ENCODE results near the gene UQCRHL.

UQCRHL gene

DNA sequence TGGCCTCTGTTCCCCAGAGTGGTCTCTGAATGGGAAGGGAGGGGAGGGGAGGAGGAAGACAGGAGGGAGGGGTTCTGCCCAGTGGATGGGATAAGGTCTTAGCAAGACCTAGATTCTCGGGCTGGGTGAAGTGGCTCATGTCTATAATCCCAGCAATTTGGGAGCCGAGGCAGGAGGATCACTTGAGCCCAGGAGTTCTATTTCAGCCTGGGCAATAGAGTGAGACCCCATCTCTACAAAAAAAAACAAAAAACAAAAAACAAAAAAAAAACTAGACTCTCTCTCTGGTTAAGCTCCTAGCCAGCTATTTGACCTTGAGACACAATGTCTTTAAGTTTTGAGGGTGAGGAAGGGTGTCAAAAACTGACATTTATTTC lies 11.4 kb downstream of the UQCRHL start:
- no peaks in the 10 kb centered on the region for H3K9me3 ChIP-seq (ENCODE audit: control insufficient read depth, insufficient read depth, low read depth, low read length)
- CTCF ChIA-PET, result interaction anchor here (0.5 to 1.1 kb wide), 2 partner anchors 18 to 105 kb away, joined by 3 read pairs; no protein-coding TSS in a partner anchor
- H3K4me3 ChIP-seq (ENCODE audit: low read depth, low read length), result no peak overlapping the region
- POLR2A ChIA-PET, result interaction anchor here (0.6 to 4.0 kb wide), 7 partner anchors 36 to 180 kb away, joined by 3 to 38 read pairs (median 5); partner anchors contain the start of genes SPEN and ZBTB17
- TF ChIP-seq KLF1 (tag by site-specific recombination; IDR thresholded peaks at IDR 0.05) (no peak), ZNF121 (tag by site-specific recombination; IDR thresholded peaks at IDR 0.05) (peak; percentile 93), ZNF155 (tag by site-specific recombination; IDR thresholded peaks at IDR 0.05) (no peak), ZNF768 (tag by site-specific recombination; IDR thresholded peaks at IDR 0.05) (no peak), ZNF747 (tag by site-specific recombination; IDR thresholded peaks at IDR 0.05) (no peak), ZNF362 (tag by site-specific recombination; IDR thresholded peaks at IDR 0.05) (no peak), ZBTB44 (tag by site-specific recombination; IDR thresholded peaks at IDR 0.05) (no peak), ZNF558 (tag by site-specific recombination; IDR thresholded peaks at IDR 0.05) (no peak)
- peaks cover 12% of the 10 kb centered on the region for H3K4me1 ChIP-seq (ENCODE audit: control insufficient read depth, insufficient read depth, low read length)
- no peaks in the 10 kb centered on the region for H3K36me3 ChIP-seq (ENCODE audit: control insufficient read depth in 2 of 2, insufficient read depth in 1 of 2, low read length in 2 of 2)
- peak overlapping the region; percentile 5; the same call in 1 of the 2 replicates for H3K27ac ChIP-seq (ENCODE audit: extremely low read depth, low read depth, low read length)

DNA sequence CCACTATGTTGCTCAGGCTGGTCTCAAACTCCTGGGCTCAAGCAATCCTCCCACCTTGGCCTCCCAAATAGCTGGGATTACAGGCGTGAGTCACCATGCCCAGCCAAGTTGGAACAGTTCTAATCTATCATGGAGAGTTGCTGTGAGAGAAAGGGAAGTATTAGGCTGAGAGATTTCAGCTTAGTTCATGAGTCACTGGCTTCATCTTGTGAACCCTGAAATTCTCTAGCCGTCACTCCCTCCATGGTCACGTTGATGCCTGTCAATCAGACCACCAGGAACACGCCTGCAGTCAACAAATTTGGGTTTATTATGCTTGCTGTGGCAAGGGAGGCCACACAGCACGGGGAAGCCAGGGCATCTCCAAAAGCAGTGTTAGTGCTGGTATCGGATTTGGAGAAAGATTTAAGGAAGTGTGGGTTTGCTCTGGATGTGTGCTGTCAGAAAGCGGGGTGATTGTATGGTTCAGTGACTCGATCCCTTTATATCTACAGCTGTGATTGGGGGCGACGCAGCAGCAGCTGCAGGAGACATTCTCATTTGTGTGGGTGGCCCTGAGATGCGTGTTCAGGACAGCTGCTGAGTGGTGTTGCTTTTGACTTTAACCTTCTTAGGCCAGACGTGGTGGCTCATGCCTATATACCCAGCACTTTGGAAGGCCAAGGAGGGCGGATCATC lies 18.7 kb downstream of the UQCRHL start:
- no peak for TF ChIP-seq BCL11B (tag by site-specific recombination; IDR thresholded peaks at IDR 0.05; ENCODE audit: low read depth)
- TF ChIP-seq PRDM1 (tag by site-specific recombination; IDR thresholded peaks at IDR 0.05), result peak; percentile 57; the same call in 1 of the 2 replicates
- ChIA-PET POLR2A (interaction anchor here (0.9 to 1.7 kb wide), 3 partner anchors 10 to 60 kb away, joined by 3 to 5 read pairs (median 3); partner anchors contain the start of gene SPEN), CTCF (interaction anchor here (0.5 to 1.7 kb wide), 6 partner anchors 9 to 206 kb away, joined by 3 to 5 read pairs (median 3); no protein-coding TSS in a partner anchor)
- Histone ChIP-seq H3K4me3 (ENCODE audit: low read depth, low read length) (no peak overlapping the region), H3K27ac (ENCODE audit: extremely low read depth, low read depth, low read length) (no peak overlapping the region), H3K36me3 (ENCODE audit: control insufficient read depth in 2 of 2, insufficient read depth in 1 of 2, low read length in 2 of 2) (peaks cover 0 to 37% of the 10 kb centered on the region in 2 experiments; a peak in 1 of 3 replicates), H3K9me3 (ENCODE audit: control insufficient read depth, insufficient read depth, low read depth, low read length) (no peaks in the 10 kb centered on the region), H3K4me1 (ENCODE audit: control insufficient read depth, insufficient read depth, low read length) (no peaks in the 10 kb centered on the region)

DNA sequence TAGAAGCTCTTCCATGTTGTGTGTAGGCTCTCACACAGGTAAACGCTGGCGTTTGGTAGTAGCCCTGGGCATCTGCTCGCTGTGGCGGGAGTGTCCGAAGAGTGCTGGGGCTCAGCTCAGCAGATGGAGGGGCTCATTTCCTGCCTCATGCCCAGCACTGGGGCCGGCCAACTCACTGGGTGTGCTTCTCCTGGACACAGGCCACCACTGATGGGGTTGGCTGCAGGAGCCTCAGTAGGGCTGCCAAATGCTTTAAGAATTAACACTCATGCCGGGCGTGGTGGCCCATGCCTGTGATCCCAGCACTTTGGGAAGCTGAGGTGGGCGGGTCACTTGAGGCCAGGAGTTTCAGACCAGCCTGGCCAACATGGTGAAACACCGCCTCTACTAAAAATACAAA lies 20.9 kb downstream of the UQCRHL start:
- no peak overlapping the region for H3K4me3 ChIP-seq (ENCODE audit: low read depth, low read length)
- ChIA-PET CTCF (no interaction called here), POLR2A (interaction anchor here (0.6 kb wide), 1 partner anchor 202 kb away, joined by 5 read pairs; no protein-coding TSS in a partner anchor)
- H3K9me3 ChIP-seq (ENCODE audit: control insufficient read depth, insufficient read depth, low read depth, low read length), result no peaks in the 10 kb centered on the region
- no peaks in the 10 kb centered on the region for H3K4me1 ChIP-seq (ENCODE audit: control insufficient read depth, insufficient read depth, low read length)
- H3K36me3 ChIP-seq (ENCODE audit: control insufficient read depth in 2 of 2, insufficient read depth in 1 of 2, low read length in 2 of 2), result peaks cover 0 to 52% of the 10 kb centered on the region in 2 experiments; a peak in 2 of 3 replicates
- H3K27ac ChIP-seq (ENCODE audit: extremely low read depth, low read depth, low read length), result no peak overlapping the region
- no peak for TF ChIP-seq ZNF629 (tag by site-specific recombination; IDR thresholded peaks at IDR 0.05)
- TF ChIP-seq ZNF121 (tag by site-specific recombination; IDR thresholded peaks at IDR 0.05), result no peak
- peak; percentile 27; the same call in 1 of the 2 replicates for TF ChIP-seq KLF1 (tag by site-specific recombination; IDR thresholded peaks at IDR 0.05)

- H3K27ac ChIP-seq (ENCODE audit: extremely low read depth, low read depth, low read length), result no peak overlapping the region
- H3K4me1 ChIP-seq (ENCODE audit: control insufficient read depth, insufficient read depth, low read length), result no peaks in the 10 kb centered on the region
- ChIA-PET POLR2A (no interaction called here), CTCF (interaction anchor here (0.6 kb wide), 1 partner anchor 21 kb away, joined by 4 read pairs; no protein-coding TSS in a partner anchor)
- H3K9me3 ChIP-seq (ENCODE audit: control insufficient read depth, insufficient read depth, low read depth, low read length), result no peaks in the 10 kb centered on the region
- peaks cover 0 to 59% of the 10 kb centered on the region in 2 experiments; a peak in 2 of 3 replicates for H3K36me3 ChIP-seq (ENCODE audit: control insufficient read depth in 2 of 2, insufficient read depth in 1 of 2, low read length in 2 of 2)
- H3K4me3 ChIP-seq (ENCODE audit: low read depth, low read length), result no peak overlapping the region
- no peak for TF ChIP-seq ZNF184 (tag by site-specific recombination; IDR thresholded peaks at IDR 0.05)
These were observed 21.8 kb downstream of the UQCRHL start for GRCh38 chr1:15785683-15786082.

Data from HEK293 (cell line).